PFSK-1 (cell line): ENCODE results near the gene RAB8A.

ENCODE experiments used
- SIN3A ChIP-seq: IDR thresholded peaks from 2 replicates; pipeline ENCODE4 v1.6.1; 2012; ENCODE audit warnings: mild to moderate bottlenecking, low read length, moderate library complexity, borderline replicate concordance; ENCODE audit not compliant: insufficient read depth
- TF ChIP-seq, protein P1 (sequence below), 2 experiments: IDR thresholded peaks; 2 replicates each; pipeline versions ENCODE4 v1.6.1 to v1.8.0; 2011 to 2012; ENCODE audit warnings: low read depth in 2 of 2, low read length in 2 of 2, control low read depth in 1 of 2, inconsistent platforms in 1 of 2, mild to moderate bottlenecking in 1 of 2, moderate library complexity in 1 of 2; ENCODE audit not compliant: insufficient read depth in 1 of 2

GRCh38 chr19:16070366-16070990, 41.2 kb upstream of the RAB8A start:
- no peak for TF ChIP-seq SIN3A
- TF ChIP-seq, protein P1, sequence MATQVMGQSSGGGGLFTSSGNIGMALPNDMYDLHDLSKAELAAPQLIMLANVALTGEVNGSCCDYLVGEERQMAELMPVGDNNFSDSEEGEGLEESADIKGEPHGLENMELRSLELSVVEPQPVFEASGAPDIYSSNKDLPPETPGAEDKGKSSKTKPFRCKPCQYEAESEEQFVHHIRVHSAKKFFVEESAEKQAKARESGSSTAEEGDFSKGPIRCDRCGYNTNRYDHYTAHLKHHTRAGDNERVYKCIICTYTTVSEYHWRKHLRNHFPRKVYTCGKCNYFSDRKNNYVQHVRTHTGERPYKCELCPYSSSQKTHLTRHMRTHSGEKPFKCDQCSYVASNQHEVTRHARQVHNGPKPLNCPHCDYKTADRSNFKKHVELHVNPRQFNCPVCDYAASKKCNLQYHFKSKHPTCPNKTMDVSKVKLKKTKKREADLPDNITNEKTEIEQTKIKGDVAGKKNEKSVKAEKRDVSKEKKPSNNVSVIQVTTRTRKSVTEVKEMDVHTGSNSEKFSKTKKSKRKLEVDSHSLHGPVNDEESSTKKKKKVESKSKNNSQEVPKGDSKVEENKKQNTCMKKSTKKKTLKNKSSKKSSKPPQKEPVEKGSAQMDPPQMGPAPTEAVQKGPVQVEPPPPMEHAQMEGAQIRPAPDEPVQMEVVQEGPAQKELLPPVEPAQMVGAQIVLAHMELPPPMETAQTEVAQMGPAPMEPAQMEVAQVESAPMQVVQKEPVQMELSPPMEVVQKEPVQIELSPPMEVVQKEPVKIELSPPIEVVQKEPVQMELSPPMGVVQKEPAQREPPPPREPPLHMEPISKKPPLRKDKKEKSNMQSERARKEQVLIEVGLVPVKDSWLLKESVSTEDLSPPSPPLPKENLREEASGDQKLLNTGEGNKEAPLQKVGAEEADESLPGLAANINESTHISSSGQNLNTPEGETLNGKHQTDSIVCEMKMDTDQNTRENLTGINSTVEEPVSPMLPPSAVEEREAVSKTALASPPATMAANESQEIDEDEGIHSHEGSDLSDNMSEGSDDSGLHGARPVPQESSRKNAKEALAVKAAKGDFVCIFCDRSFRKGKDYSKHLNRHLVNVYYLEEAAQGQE (IDR thresholded peaks at IDR 0.05; ENCODE audit: insufficient read depth in 1 of 2, low read depth in 2 of 2, low read length in 2 of 2): no peak
